ENCODE data around the gene ARHGEF10L. TPM values are rescaled to one million over a fixed set of nuclear protein-coding genes. Genes with fewer than 3 reads are reported as not detected.

Gene ARHGEF10L
- total RNA-seq, 2 experiments from 2014 or later, result not detected

DNA sequence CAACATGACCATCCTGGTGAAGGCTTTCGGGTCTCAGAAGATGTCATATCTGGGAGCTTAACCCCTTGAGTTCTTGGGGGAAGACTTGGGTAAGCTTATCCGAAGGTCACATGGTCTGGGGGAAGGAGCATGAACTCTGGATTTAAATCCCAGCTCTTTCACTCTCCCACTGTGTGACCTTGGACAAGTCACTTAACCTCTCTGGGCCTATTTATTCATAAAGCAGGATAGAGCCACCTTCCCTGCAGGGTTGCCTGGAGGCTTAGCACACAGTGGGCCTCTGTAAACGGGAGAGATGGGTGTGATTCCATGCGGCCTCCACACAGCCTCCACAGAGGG, 8.2 kb upstream of the ARHGEF10L start:
- H3K27me3 Mint-ChIP-seq, result peaks cover 5% of the 10 kb centered on the region
- no peaks in the 10 kb centered on the region for H3K9me3 Mint-ChIP-seq
- no peak for DNase-seq
- H3K27ac Mint-ChIP-seq, result no peak overlapping the region
- CTCF ChIA-PET, result no interaction called here
- POLR2A ChIA-PET, result no interaction called here
- no peak overlapping the region for H3K4me3 Mint-ChIP-seq
- no peaks in the 10 kb centered on the region for H3K36me3 Mint-ChIP-seq (ENCODE audit: low read depth)
- H3K4me1 Mint-ChIP-seq, result no peaks in the 10 kb centered on the region

DNA sequence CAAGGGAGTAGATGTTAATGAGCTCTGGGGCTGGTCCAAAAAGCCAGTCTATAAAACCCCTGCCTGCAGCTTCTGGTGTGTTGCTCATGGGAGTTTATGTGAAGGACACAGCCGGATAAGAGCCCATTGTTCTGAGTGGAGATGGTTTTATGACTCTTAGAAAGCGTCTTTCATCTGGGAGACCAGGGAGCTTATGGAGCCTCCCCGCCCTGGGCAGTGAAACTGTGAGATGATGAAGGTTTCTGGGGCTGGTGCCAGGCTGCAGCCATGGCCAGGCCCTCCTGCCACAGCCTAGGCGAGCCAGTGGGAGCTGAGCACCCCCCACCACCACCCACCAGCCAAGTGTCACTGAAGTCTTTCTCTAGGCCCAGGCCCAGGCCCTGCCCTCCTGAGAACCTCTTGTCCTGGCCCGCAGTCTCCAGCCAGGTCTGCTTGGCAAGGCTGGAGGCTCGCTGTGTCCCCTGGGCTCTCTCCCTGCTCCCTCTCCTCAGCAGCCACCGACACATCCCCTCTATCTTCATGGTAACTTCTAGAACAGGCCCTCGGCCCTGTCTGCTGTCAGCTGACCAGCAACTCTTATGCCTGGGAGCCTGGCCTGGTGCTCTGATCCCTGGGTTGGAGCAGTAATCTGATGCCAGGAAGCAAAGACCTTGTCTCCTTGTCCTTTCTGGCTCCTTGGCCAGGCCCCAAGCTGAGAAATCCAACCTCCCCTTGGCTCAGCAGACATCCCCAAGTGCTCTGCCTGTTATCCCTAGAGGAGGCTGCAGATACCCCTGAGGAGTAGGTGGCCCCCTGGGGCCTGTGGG, 7.6 kb upstream of the ARHGEF10L start:
- ChIA-PET CTCF (interaction anchor here (0.9 kb wide), 1 partner anchor 21 kb away, joined by 3 read pairs; no protein-coding TSS in a partner anchor), POLR2A (no interaction called here)
- no peaks in the 10 kb centered on the region for H3K9me3 Mint-ChIP-seq

DNA sequence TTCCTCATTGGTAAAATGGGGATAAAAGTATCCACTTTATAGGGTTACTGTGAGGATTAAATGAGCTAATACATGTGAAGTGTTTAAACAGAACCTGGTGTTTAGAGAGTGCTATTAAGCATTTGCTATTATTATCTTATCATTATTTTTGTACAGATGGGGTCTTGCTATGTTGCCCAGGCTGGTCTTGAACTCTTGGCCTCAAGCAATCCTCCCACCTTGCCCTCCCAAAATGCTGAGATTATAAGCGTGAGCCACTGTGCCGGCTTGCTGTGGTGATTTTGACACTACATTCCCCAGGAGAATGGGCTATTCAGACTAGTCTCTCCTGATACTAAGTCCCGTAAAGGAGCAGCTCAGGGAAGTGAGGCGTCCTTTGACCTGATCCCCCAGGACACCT, 6.3 kb upstream of the ARHGEF10L start:
- H3K36me3 Mint-ChIP-seq (ENCODE audit: low read depth), result no peaks in the 10 kb centered on the region
- H3K4me3 Mint-ChIP-seq, result no peak overlapping the region
- CTCF ChIA-PET, result interaction anchor here (0.9 kb wide), 1 partner anchor 19 kb away, joined by 3 read pairs; no protein-coding TSS in a partner anchor
- DNase-seq, result no peak
- H3K9me3 Mint-ChIP-seq, result no peaks in the 10 kb centered on the region
- H3K27ac Mint-ChIP-seq, result no peak overlapping the region
- H3K4me1 Mint-ChIP-seq, result no peaks in the 10 kb centered on the region
- POLR2A ChIA-PET, result no interaction called here
- H3K27me3 Mint-ChIP-seq, result peaks cover 14% of the 10 kb centered on the region

More for the DNA sequence above, 7.6 kb upstream of the ARHGEF10L start:
- Mint-ChIP-seq H3K27me3 (peaks cover 7% of the 10 kb centered on the region), H3K4me1 (no peaks in the 10 kb centered on the region), H3K4me3 (no peak overlapping the region), H3K36me3 (ENCODE audit: low read depth) (no peaks in the 10 kb centered on the region), H3K27ac (no peak overlapping the region)
- no peak for DNase-seq

DNA sequence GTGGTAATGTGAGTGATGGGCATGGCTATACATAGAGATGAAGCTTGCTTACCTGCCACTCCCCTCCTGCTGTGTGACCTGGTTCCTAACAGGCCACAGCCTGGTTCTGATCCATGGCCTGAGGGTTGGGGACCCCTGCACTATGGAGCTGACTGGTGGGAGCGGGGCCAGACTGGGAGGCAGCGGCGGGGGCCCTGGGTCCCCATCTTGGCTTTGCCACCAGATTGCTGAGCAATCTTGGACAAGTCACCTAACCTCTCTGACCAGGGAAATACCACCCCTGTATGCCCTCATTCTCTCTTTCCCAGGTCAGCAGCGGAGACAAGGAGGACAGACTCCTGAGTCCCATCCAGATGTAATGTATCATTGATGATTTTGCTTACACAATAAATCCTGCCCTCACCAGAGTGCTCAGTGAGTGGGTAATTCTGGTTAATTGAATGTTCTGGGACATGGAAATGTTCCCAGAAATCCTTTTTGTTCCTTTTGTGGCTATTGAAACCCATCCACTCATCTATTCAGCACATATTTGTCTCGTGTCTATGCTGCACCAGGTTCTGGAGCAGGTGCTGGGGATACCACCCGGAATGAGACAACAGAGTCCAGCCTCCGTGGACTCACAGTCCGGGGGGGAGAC, 4.1 kb upstream of the ARHGEF10L start:
- Mint-ChIP-seq H3K9me3 (no peaks in the 10 kb centered on the region), H3K27me3 (peaks cover 22% of the 10 kb centered on the region), H3K4me3 (no peak overlapping the region), H3K4me1 (peaks cover 2% of the 10 kb centered on the region), H3K27ac (no peak overlapping the region), H3K36me3 (ENCODE audit: low read depth) (no peaks in the 10 kb centered on the region)
- POLR2A ChIA-PET, result no interaction called here
- CTCF ChIA-PET, result no interaction called here
- DNase-seq, result no peak

DNA sequence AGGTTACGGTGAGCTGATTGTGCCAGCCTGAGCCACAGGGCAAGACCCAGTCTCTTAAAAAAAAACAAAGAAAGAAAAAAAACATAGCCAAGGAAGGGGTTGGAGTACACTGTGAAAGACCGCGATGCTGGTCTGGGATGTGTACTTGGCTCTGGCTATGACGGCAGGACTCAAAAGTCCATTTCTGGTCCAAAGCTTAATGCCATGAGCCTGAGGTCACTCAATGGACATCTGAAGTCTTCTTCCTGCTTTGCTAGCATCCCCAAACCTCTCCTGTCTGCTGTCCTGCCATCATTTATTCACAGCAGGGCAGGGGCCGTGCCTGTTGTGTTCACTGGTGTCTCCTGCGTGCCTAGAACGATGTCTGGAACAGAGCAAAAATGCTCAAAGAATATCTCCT, 1.5 kb upstream of the ARHGEF10L start:
- CTCF ChIA-PET, result no interaction called here

DNA sequence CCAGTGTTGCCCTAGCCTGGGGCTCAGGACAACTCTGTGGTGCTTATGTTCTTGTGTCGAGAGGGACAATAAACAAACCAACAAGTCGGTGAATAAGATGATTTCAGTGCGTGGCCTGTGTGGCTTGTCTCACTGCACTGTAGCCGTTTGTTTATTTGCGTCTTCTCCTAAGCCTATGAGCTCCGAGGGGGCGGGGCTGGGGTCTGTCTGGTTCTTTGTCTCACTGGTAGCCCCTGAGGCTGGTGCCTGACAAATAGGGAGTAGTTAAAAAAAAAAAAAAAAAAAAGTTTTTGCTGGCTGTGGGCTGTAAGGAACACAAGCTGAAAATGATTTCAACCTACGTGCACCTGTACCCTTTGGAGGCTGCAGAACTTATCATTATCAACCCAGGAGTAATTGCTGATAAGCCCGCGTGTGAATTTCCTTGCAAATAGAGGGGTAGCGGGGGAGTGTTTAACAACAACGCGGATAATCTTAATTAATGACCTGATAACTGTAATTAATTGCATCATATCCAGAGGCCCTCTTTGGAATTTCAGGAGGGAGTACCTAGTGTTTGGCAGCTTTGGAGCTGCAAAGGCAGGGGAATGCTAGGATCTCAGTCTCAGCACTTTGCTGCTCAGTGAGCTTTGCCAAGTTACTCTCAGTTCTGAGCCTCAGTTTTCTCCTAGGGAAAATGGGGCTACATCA, 925 bp upstream of the ARHGEF10L start:
- no peak overlapping the region for H3K4me3 Mint-ChIP-seq
- DNase-seq, result no peak
- POLR2A ChIA-PET, result no interaction called here
- peaks cover 2% of the 10 kb centered on the region for H3K4me1 Mint-ChIP-seq
- H3K36me3 Mint-ChIP-seq (ENCODE audit: low read depth), result no peaks in the 10 kb centered on the region
- H3K27ac Mint-ChIP-seq, result no peak overlapping the region
- H3K9me3 Mint-ChIP-seq, result no peaks in the 10 kb centered on the region
- CTCF ChIA-PET, result no interaction called here
- H3K27me3 Mint-ChIP-seq, result peaks cover 33% of the 10 kb centered on the region

More for the DNA sequence above, 1.5 kb upstream of the ARHGEF10L start:
- Mint-ChIP-seq H3K9me3 (no peaks in the 10 kb centered on the region), H3K27ac (no peak overlapping the region), H3K27me3 (peaks cover 33% of the 10 kb centered on the region), H3K4me3 (no peak overlapping the region), H3K36me3 (ENCODE audit: low read depth) (no peaks in the 10 kb centered on the region), H3K4me1 (peaks cover 2% of the 10 kb centered on the region)
- DNase-seq, result no peak
- POLR2A ChIA-PET, result no interaction called here

DNA sequence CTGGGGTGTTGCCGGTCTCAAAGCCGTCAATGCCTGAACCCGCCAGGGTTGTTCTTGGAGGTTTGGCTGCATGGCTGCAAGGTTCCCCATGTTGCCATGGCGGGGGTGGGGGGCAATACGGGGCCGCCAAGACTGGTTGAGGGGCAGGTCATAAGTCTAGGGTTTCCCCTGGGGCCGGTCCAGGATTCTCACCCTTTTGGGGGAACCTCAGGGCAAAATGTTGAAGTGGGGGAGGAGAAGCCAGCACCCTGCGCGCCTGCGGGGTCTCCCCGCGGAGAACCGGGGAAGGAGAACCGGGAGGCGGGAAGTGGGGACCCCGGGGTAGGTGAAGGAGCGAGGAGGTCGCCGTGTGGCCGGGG, 401 bp upstream of the ARHGEF10L start:
- no peaks in the 10 kb centered on the region for H3K9me3 Mint-ChIP-seq
- H3K27ac Mint-ChIP-seq, result no peak overlapping the region
- ChIA-PET CTCF (no interaction called here), POLR2A (no interaction called here)
- H3K36me3 Mint-ChIP-seq (ENCODE audit: low read depth), result no peaks in the 10 kb centered on the region
- peaks cover 33% of the 10 kb centered on the region for H3K27me3 Mint-ChIP-seq
- peaks cover 2% of the 10 kb centered on the region for H3K4me1 Mint-ChIP-seq
- DNase-seq, result no peak
- no peak overlapping the region for H3K4me3 Mint-ChIP-seq

DNA sequence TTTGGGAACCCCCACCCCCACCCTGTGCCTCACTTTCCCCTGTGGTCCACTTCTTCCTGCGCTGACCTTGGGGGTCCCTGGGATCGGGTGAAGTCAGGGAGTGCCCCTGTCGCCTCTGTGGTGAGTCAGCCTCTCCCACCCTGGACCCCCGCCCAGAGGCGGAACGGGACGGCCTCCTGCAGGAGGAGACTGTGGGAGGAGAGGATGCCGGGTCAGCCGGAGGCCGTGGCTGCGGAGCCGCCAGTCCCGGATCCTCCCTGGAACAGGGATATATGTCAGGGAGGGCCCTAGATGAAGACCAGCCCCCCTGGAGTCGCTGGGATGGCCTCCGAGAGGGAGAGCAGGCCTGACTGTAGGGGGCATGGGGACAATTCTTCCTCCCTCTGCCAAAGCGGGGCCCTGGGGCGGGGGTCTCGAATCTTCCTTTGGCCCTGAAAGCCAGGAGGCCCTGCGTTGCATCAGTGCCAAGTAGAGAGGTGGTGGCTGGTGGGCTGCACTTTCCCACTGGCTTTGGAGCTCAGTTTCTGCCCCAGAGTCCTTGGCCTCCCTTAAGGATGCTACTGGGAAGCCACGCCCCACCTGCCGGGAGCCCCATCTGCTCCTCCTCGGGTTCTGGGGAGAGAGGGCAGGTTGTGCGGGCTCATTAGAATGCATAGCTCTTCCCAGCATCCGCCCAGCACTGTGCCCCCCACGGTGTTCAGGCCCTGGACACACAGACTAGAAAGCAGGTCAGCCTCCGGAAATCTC, 930 bp downstream of the ARHGEF10L start:
- Mint-ChIP-seq H3K9me3 (no peaks in the 10 kb centered on the region), H3K4me1 (peaks cover 2% of the 10 kb centered on the region), H3K27ac (no peak overlapping the region), H3K4me3 (no peak overlapping the region), H3K27me3 (peaks cover 39% of the 10 kb centered on the region), H3K36me3 (ENCODE audit: low read depth) (no peaks in the 10 kb centered on the region)
- CTCF ChIA-PET, result interaction anchor here (1.0 to 1.5 kb wide), 2 partner anchors 35 to 66 kb away, joined by 3 read pairs; no protein-coding TSS in a partner anchor
- POLR2A ChIA-PET, result no interaction called here
- DNase-seq, result no peak

DNA sequence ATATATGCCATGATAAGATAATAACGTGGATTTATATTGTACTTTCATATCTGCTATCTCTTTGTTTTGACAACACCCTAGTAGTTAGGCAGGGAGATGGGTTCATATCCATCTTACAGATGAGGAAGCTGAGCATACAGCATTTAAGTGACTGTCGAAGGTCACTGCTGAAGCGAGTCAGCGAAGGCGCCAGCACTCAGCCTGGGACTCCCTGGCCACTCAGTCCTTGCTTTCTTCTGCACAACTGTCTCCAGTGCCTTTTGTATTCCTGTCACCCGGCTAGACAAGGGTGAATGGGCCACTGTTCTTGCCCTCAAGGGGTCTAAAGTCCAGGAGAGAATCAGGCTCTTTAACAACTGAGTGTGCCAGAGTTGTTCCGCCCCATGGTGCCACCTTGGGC, 3.1 kb downstream of the ARHGEF10L start:
- POLR2A ChIA-PET, result no interaction called here
- H3K27ac Mint-ChIP-seq, result no peak overlapping the region
- no peak for DNase-seq
- peaks cover 2% of the 10 kb centered on the region for H3K4me1 Mint-ChIP-seq
- H3K4me3 Mint-ChIP-seq, result no peak overlapping the region
- peaks cover 36% of the 10 kb centered on the region for H3K27me3 Mint-ChIP-seq
- H3K9me3 Mint-ChIP-seq, result no peaks in the 10 kb centered on the region
- CTCF ChIA-PET, result no interaction called here
- no peaks in the 10 kb centered on the region for H3K36me3 Mint-ChIP-seq (ENCODE audit: low read depth)

DNA sequence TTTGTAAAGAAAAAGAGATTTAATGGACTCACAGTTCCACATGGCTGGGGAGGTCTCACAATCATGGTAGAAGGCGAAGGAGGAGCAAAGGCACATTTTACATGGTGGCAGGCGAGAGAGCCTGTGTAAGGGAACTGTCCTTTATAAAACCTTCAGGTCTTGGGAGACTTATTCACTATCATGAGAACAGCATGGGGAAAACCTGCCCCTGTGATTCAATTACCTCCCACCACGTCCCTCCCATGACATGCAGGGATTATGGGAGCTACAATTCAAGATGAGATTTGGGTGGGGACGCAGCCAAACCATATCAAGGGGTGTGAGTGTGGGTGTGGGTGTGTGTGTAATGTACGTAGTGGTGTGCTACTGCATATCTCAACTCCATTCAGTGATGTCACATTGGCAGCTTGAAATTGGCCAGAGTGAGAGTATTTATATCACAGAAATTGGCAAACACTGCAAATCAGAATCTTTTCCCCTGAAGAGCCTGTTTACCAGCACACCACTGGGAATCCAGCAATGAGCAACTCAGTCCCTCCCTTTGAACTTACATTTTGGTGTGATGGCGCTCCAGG, 5.4 kb downstream of the ARHGEF10L start:
- H3K4me3 Mint-ChIP-seq, result no peak overlapping the region
- H3K9me3 Mint-ChIP-seq, result no peaks in the 10 kb centered on the region
- DNase-seq, result no peak
- peaks cover 27% of the 10 kb centered on the region for H3K27me3 Mint-ChIP-seq
- ChIA-PET POLR2A (no interaction called here), CTCF (no interaction called here)
- no peak overlapping the region for H3K27ac Mint-ChIP-seq
- no peaks in the 10 kb centered on the region for H3K4me1 Mint-ChIP-seq
- H3K36me3 Mint-ChIP-seq (ENCODE audit: low read depth), result no peaks in the 10 kb centered on the region

DNA sequence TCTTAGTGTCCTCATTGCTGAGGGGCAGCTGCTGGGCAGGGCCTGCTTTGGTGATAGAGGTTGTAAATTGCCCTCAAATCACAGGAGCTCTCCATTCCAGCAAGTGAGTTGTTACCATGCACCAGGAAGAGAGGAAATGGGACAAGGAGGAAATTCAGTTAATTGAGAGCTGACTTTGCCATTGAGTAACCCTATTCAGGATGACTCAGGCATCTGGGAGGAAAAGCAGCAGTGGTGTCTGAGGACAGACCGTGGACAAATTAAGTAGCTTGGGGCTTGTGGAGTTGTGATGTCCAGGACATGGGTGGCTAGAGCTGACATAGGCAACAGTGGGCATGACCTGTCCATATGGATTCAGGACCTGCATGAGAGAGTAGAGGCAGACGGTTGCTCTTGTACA, 5.9 kb downstream of the ARHGEF10L start:
- POLR2A ChIA-PET, result no interaction called here
- CTCF ChIA-PET, result no interaction called here
- no peak for DNase-seq
- peaks cover 27% of the 10 kb centered on the region for H3K27me3 Mint-ChIP-seq
- no peaks in the 10 kb centered on the region for H3K9me3 Mint-ChIP-seq
- H3K4me1 Mint-ChIP-seq, result no peaks in the 10 kb centered on the region
- no peaks in the 10 kb centered on the region for H3K36me3 Mint-ChIP-seq (ENCODE audit: low read depth)
- no peak overlapping the region for H3K27ac Mint-ChIP-seq
- no peak overlapping the region for H3K4me3 Mint-ChIP-seq

DNA sequence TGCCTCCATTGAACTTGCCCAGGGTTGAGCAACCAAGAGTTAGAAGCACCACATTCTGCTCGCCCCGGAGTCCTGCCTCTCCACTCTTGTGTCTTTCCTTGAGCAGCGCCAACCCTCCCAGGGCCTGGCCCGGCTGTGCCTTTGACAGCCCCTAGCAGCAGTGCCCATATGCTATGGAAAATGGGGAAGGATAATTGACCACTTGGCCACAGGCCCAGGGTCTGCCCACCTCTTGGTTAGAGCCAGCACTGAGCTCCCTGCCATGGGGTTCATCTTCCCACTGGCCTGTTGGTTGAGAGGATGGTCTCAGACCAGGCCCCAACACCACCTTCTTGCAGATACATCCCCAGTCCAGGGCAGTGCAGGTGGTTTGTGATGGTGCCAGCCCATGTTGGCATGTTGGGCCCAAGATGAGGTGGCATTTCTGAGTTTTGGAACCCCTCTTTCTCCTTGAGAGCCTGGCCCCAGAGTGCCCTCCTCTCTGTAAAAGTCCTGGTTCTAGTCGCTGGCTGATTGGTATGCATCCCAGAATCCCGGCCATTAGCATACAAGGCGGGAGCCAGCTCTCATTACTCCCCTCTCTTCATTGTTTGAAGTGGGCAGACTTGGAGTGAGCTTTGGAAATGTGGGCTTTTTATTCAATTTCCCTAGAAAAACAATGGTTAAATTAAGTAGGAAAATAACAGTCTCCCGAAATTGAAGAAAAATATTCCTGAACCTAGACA, 7.6 kb downstream of the ARHGEF10L start:
- Mint-ChIP-seq H3K9me3 (no peaks in the 10 kb centered on the region), H3K4me3 (no peak overlapping the region), H3K27me3 (peaks cover 25% of the 10 kb centered on the region), H3K36me3 (ENCODE audit: low read depth) (no peaks in the 10 kb centered on the region), H3K27ac (no peak overlapping the region), H3K4me1 (no peaks in the 10 kb centered on the region)
- CTCF ChIA-PET, result no interaction called here
- POLR2A ChIA-PET, result no interaction called here
- no peak for DNase-seq
